SIG-M5 treated with dmso at 0.1 percent for 504 hours (cell line): ENCODE measurements around the gene ATG2A.
A peak's percentile ranks its signal among the peaks of the same experiment; 100 is the strongest.

Source experiments
- DNase-seq: peaks from one replicate; lab custom pipeline; 2025; ENCODE audit not compliant: unreplicated experiment; lab: John Stamatoyannopoulos, UW

Gene ATG2A

DNA sequence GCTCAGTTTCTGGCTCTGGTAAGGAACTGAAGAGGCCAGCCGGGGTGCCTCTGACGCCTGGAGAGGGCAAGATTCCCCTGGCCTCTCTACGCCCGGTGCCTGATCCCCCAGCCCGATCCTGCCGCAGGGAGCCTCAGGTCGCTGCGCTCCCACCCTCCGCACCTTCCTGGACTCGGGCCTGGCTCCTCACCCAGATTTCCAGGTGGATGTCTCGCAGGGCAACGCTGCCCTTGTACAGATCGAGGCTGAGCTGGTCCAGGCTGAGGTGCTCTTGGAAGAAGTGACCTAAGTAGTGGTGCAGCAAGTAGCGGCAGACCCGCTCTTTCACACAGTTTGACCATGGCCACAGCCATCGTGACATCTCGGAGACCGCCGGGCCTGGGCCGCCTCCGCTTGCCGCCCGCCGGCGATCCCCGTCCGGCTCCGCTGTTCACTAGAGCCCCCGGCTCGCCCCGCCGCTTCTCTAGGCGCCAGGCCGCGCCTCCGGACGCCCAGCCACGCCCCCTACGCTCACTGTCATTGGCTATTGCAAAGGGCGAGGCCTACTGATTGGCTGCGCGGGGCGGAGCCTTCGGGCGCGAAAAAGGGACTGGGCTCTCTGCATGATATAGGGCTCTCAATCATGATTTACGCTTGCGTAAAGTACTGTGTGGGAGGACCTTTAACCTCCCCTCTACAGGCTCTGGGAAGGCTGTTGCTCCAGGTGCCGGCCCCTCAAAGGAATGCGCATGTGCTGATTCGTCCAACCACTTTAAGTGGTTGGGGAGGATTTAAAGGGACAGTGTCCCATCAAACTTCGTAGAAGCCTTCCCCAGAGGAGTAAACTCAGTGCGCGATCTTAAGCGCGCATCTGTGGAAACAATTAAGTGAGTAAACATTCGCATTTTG, at the start of gene ATG2A:
TSS of gene ATG2A (minus strand) at position 435 of the 888 bp plus-strand sequence. CDS start at position 361, 74 bp downstream.
- peak; percentile 100 for DNase-seq

DNA sequence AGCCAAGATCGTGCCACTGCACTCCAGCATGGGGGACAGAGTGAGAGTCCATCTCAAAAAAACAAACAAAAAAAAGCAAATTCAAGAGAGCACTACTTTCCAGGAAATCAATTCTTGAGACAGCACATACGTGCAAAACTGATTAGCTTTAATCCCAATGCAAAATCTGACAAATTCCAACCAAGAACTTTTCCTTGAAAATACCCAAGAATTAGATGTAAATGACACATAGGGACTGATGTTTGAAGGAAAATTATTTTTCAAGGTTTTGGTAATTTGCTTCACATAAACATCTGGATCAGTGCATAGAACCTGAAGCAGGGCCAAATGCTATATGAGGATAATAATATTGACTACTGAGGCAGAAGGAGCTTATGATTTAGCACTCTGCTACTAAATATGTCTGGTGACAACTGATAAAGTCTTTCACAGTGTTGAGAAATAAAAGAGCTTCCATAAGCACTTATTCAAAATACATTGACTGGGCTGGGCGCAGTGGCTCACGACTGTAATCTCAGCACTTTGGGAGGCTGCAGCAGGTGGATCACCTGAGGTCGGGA, 46.1 kb upstream of the ATG2A start:
- DNase-seq, result no peak

DNA sequence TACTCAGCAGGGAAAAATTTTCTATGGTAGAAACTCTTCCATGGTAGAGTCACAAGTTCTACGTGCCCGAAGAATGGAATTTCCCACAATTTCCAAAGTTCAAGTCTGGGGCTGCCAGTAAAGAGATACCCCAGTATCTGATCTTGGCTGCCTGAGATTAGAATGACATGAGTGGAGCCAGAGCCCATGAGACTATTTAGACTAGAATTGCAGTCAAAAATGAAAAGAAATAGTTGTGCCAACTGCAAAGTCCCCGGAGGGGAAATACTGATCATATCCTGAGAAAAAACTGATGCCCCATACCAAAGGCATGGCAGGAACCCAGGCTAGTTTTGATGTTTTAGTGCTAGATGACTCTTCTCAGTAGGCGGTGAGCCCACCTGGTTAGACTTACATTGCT, 43.7 kb upstream of the ATG2A start:
- no peak for DNase-seq

DNA sequence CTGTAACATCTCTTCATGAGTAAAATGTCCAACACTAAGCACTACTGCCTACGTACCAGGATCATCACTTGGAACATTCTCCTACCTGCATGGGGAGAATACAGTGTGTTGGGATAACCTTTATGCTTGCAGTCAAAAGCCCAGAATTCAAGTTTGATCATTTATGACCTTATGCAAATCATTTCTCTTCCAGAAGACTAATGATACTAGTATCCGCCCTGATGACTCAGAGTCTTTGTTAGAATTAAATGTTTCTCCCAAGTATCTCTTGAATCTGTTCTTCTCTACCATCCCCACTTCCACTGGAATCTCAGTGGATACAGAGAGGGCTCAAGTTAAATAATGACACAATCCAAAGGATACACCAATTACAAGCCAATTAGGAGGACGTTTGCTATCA, 42.5 kb upstream of the ATG2A start:
- DNase-seq, result no peak

DNA sequence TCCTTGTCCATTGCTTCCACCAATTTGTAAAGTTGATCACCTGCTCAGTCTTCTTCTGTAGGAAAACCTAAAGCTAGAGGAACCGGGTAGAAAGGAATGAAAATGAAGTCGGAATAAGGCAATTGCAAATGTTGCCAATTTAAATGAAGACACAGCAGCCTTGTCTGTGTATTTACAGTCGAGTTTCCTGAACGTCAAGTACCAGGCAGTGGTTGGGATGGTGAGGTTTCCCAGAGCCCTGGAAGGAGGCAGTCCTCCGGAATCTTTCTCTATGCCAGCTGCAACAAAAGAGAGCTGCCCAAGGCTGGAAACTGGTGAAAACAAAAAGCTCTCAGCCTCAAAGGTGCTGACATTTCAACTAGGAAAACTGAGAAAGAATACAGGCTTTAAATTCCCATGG, 37.2 kb upstream of the ATG2A start:
- DNase-seq, result no peak

DNA sequence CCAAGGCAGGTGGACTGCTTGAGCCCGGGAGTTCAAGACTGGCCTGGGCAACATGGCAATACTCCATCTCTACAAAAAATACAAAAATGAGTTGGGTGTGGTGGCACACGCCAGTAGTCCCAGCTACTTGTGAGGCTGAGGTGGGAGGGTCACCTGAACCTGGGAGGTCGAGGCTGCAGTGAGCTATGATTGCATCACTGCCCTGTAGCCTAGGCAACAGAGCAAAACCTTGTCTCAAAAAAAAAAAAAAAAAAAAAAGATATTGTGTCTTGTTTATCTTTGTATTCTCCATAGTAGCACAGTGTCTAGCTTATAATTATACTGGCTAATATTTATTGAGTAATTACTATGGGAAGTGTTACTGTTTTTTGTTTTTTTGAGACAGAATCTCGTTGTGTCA, 34.5 kb upstream of the ATG2A start:
- DNase-seq, result no peak

DNA sequence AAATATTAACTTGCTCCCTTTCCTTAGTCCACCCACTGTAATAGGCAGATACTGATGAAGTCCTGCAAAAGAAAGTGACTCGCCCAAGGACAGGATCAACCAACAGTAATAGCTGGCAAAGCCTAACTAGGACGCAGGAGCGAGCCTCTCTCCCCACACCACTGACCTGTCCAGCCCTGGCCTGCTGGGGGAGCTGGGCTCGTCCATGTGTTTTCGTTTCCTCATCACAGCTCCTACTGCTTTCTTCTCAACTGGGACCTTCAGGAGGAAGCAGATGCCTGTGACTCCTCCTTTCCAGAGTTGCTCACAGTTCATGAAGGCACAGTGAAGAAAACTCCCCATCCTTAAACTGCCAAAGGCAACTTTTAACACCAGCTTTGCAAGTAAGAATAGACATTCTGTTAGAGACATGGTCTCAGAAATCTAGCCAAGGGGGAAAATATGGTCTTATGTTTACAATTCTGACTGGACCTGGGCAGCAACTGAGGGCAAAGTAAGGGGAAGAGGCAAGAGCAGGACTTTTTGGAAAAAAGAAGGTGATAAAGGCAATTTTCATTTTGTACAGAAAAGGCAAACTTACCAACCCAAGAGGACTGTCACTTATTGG, 30.3 kb upstream of the ATG2A start:
- DNase-seq, result no peak

DNA sequence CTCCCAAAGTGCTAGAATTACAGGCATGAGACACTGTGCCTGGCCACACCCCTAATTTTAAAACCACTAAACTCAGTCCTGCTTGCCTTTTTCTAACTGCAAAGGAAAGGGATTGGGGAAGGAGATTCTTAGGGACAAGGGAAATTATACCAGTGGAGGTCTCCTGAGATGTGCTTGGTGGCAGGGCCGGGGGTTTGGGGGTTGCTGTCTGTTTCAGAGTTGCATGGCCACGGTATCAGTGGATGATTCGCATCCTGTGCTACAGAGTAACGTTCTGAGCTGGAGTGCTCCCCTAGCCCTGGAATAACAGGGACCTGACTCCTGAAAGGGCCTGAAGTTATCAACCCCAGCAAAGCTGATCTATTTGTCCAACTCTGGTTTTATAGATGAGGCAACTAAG, 19.5 kb upstream of the ATG2A start:
- no peak for DNase-seq

DNA sequence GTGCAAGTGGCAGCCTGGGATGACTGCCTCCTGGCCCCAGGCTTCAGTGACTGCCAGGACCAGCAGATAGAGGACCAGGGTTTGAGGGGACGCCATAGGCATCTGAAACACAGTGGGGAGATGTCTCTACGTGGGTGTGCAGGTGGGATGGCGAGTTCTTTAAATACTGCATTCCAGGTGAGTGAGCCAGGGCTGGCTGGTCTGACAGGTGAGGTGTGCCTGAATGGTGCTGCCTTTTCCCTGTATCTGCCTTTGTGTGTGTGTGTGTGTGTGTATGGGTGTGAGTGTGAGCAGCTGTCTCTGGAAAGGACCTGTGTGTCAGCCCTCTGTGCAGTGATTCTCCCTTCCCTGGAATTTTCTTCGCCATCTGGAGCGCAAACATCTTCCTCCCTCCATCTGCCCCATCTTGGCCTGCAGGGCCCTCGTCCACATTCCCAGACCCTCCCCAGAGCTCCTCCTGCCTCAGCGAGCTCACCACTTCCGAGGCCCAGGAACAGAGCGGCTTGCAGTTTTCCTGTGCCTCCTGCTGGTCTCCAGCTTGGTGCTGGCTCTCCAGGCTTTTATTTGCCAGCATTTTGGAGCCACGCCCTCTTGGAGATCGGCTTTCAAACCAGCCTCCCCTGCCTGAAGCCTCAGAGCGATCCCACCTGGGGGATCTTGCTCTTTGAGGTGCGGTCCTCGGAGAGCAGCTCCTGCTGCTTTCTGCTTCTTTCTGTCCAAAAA, 18.5 kb upstream of the ATG2A start, which contains the start of gene GPHA2:
TSS of gene GPHA2 (minus strand) at position 535 of the 723 bp plus-strand sequence. CDS start at position 102, 433 bp downstream.
- no peak for DNase-seq

DNA sequence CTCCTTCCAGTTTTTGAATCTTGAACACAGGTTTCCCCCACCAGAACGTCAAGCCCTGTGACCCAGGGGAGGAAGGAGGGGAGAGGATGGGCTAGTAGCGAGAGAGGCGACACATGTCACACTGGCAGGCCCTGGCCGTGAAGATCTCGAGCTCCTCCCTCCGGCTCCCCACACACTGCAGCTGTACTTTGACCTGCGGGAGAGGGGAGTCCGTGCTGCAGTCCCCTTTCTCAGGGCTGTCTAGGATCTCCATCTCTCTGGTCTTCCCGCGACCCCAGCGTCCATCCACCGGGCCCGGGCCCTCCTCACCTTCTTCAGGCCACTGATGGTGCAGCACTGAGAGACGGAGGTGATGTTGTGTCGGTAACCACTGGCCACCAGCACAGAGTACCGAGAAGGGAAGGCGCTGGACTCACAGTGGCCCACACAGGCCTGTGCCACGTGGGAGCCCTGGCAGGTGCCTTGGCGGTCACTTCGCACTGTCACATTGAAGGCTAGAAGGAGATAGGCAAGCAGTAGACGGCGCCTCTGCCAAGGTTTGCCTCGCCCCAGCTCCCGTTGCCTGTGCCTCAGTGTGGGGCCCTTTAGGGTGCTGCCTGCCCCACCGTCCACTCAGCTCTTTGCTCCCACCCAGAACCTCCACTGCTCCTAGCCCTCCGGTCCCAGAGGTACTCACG, 17.8 kb upstream of the ATG2A start:
- no peak for DNase-seq

DNA sequence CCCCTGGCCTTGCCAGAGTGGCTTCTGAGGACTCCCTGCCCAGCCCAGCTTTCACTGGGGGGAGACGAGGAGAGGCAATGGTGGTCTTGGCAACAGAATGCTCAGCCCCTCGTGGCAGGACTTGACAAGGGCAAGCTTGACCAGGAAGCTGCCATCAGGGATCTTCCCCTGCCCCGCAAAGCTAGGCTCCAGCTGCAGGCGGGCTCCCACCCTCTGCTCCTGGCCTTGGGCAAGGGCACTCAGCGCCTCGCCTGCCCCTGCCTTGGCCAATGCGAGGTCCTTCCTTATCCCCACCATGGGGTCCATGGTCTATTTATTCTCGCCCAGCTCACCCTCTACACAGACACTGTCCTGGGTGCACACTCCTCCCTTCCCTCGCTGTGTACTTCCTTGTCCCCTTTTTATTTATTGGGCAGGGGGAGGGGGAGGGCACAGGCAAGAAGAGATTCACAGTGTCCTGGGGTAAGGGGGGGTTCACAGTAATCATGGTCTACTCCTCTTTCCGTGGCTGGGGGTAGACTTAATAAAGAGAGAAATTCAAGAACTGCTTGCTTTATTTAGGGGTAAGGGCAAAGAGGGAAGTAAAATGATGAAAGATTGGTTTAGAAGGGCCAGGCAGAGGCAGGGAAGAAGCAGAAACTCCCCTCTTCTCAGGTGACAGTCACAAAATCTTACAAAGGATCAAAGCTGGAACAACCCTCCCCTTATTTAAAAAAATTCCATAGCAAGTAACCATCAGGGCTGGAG, 17.1 kb upstream of the ATG2A start:
- no peak for DNase-seq

DNA sequence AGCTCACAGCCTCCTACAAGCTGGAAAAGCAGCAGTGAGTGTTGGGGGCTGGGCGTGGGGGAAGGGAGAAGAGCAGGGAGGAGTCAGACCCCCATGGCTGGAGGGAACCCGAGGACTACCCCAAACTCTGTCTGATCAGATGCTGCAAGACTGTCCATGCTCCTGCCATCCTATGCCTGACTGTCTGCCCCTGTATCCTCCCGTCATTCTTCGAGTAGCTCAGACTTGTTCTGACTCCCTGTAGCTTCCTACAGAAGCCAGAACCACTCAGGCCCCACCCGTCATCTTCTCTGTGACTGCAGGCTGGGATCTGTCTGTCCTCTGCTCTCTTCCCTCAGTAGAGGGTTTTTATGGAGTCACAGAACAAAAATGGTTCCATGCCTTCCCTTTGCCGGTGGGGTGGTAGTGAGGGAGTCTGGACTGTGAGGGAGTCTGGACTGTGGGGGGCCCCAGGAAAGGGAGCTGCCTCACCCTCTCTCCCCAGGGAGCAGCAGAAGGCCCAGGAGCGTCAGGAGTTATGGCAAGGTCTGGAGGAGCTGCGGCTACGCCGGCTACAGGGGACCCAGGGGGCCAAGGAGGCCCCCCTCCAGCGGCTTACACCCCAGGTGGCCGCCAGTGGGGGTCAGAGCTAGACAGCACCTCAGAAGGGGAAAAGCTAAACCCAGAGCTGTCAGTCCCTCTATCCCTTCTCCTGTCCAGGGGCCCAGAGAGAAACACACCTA, 16.4 kb upstream of the ATG2A start:
- DNase-seq, result no peak

DNA sequence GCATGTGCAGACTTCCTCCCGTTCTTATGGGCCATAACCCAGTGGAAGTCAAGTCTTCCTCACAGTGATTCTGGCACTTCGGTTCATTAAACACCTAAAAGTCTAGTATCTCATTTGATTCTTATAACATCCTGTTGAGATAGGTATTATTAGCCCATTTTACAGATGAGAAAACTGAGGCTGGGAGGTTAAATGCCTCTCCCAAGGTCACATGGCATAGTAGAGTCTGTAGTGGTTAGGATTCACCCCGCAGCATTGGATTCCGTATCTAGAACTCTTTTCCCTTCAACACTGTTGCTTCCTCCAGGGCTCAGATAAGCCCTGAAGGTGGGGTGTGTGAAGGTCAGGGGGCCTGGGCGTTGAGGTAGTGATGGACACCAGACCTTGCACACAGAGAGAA, 15.3 kb upstream of the ATG2A start:
- DNase-seq, result no peak

DNA sequence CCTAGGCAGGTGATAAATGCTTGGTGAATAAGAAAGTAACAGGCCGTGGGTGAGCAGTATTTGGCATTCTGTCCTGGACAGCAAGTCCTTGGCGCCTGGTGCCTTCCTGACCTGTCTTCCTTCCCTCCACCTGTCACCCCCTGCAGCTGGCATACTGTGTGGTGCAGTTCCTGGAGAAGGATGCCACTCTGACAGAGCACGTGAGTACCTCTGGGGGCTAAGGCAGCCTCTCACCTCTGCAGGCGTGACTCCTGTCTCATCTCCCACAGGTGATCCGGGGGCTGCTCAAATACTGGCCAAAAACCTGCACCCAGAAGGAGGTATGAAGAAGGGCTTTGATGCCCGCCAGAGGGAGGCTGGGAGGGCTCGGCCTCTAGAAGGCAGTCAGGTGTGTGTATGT, 14.3 kb upstream of the ATG2A start:
- no peak for DNase-seq

DNA sequence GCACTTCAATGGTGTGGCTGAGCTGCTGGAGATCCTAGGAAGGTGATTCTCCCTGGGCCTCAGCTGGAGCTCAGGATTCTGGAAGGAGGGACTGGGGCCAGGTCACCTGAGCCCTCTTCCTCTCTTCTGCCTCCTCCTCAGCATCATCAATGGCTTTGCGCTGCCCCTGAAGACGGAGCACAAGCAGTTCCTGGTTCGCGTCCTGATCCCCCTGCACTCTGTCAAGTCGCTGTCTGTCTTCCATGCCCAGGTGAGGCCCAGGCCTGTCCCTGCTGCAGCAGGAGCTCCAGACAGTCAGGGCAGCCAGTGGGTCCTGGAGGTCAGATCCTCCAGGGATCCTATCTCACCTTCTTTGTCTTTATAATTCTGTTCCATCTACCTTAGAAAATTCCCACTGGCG, 13.3 kb upstream of the ATG2A start:
- DNase-seq, result no peak

DNA sequence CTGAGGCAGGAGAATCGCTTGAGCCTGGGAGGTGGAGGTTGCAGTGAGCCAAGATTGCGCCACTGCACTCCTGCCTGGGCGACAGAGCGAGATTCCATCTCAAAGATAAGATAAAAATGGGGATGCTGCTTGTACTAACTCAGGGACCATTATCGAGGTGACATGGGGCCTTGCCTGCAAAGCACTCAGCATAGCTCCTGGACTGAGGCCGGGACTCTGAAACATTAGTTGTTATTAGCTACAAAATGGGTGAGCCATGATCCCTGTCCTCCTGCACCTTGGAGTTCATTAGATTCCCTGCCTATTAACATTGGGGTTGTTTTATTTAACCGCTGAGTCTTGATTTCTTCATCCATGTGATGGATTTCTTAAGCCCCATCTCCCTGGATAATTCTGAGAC, 12.6 kb upstream of the ATG2A start:
- DNase-seq, result no peak

DNA sequence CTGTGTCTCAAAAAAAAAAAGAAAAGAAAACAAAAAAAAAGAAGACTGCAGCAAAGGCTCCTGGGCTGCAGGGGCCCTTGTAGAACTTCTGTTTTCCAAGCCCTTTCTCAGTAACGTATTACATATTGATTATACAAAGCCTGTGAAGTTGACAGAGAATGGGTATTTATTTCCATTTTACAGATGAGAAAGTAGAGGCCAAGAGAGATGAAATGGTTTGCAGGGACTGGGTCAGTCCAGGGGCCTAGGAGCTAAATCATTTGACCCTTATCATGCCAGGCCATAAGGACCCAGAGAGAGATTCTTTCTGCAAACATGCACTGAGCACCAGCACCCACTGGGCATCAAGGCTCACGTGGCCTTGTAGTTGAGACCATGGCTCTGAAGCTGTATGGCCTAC, 11.9 kb upstream of the ATG2A start:
- DNase-seq, result no peak

DNA sequence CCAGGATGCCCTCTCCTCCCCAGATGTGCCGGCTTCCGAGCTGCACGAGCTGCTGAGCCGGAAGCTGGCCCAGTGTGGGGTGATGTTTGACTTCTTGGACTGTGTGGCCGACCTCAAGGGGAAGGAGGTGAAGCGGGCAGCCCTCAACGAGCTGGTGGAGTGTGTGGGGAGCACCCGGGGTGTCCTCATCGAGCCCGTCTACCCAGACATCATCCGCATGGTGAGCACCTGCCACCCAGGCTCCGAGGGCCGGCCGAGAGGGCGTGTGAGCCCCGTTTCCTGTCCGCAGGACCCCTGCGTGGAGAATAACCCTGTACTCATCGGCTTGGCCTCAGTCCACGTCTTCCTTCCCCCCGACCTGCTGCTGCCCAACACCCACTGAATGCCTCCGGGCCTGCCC, 9.7 kb upstream of the ATG2A start:
- DNase-seq, result no peak

DNA sequence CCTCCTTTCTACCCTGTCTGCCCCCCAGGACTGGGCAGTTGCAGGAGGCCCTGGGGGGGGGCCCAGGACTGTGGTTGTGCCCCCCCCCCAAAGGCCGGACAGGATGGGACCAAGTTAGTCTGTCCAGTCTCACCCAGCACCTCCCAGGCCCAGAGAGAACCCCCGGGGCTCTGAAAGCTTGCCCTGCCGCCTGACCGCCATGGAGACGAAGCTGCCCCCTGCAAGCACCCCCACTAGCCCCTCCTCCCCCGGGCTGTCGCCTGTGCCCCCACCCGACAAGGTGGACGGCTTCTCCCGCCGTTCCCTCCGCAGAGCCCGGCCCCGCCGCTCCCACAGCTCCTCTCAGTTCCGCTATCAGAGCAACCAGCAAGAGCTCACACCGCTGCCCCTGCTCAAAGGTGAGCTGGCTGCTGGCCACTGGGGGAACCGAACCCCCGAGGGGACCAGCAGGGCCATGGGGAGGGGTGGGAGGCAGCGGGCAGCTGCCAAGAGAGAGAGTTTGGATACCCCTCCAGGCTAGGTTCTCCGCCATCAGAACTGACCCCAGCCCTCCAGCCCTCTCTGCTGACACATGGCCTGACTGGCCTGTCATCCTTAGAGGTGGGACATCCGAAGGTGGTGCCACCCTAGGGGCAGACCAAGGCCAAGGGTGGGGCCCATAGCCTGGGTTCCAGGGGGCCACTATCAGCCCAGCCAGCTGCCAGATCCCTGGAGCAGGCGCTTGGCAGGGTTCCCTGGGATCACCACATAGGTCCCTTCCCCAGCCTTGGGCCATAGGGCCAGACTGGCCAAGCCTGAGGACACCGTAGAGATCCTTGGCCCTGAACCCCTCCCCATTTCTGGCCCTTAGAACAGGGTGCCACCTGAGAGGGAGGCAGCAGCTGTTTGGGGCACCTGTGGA, 8.8 kb upstream of the ATG2A start:
- no peak for DNase-seq
